Camera-type eye (tissue), 1 donor: ENCODE measurements around the gene GSC. TPM values are rescaled to one million over a fixed set of nuclear protein-coding genes. Genes with fewer than 3 reads are reported as not detected.

Experiments used
- total RNA-seq: library from RNA; depleted of rRNA; stranded (reverse); fragments of >200 nt; gene quantifications from one replicate; pipeline ENCODE4 v1.2.3, GENCODE V29; 2014

The GSC gene
- total RNA-seq = 2.0 TPM

GRCh38 chr14:94769391-94770250 lies at the start of gene GSC:
GSC (minus strand) TSS chr14:94770113; CDS start chr14:94770015, 98 bp downstream.

Other genes starting within 250 kb of the GSC start
- not detected for gene SERPINA4, start 208.7 kb downstream of the GSC start, total RNA-seq
- 0.66 TPM for gene SERPINA5, start 188.7 kb downstream of the GSC start, total RNA-seq
- 0.99 TPM for gene SERPINA3, start 157.7 kb downstream of the GSC start, total RNA-seq